ENCODE measurements around the gene TYW5. TPM values are rescaled to one million over a fixed set of nuclear protein-coding genes. Genes with fewer than 3 reads are reported as not detected.
A peak's percentile ranks its signal among the peaks of the same experiment; 100 is the strongest.

Gene TYW5
- total and polyA plus RNA-seq, 2 of the 13 experiments (the other 11 are each of a cell fraction or from before 2014, with no cell fraction given) = 8.3 to 14.6 TPM

DNA sequence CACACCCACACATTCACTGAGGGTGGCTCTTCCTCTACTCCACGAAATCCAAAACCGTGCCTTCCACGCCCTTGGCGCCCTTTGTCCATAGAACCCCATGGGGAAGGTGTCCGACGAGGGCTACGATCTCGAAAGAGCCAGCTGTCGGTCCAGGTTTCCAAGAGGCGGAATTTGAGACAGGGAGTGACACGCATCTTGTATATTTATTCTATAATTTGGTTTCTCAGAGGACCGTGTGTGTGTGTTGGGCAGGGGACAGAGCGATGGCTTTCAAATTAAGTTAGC lies 43.5 kb downstream of the TYW5 start (continued):
- TF ChIP-seq REL (CRISPR knock-in tag; conservative IDR thresholded peaks at IDR 0.05) (no peak), ZFAT (CRISPR knock-in tag; conservative IDR thresholded peaks at IDR 0.05) (no peak), SP5 (CRISPR knock-in tag; IDR thresholded peaks at IDR 0.05; ENCODE audit: borderline replicate concordance, low read depth) (no peak), ZSCAN25 (CRISPR knock-in tag; IDR thresholded peaks at IDR 0.05) (no peak), MED8 (CRISPR knock-in tag; IDR thresholded peaks at IDR 0.05; ENCODE audit: insufficient replicate concordance) (no peak), ZNF33B (CRISPR knock-in tag; IDR thresholded peaks at IDR 0.05) (peak; percentile 44; the same call in 1 of the 2 replicates), RFX5 (IDR thresholded peaks at IDR 0.05; ENCODE audit: low read depth, low read length) (no peak), ZNF564 (CRISPR knock-in tag; IDR thresholded peaks at IDR 0.05) (no peak)
- TF ChIP-seq, protein P1, sequence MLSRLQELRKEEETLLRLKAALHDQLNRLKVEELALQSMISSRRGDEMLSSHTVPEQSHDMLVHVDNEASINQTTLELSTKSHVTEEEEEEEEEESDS (CRISPR knock-in tag; IDR thresholded peaks at IDR 0.05; ENCODE audit: borderline replicate concordance) = no peak
- TF ChIP-seq, protein P2, sequence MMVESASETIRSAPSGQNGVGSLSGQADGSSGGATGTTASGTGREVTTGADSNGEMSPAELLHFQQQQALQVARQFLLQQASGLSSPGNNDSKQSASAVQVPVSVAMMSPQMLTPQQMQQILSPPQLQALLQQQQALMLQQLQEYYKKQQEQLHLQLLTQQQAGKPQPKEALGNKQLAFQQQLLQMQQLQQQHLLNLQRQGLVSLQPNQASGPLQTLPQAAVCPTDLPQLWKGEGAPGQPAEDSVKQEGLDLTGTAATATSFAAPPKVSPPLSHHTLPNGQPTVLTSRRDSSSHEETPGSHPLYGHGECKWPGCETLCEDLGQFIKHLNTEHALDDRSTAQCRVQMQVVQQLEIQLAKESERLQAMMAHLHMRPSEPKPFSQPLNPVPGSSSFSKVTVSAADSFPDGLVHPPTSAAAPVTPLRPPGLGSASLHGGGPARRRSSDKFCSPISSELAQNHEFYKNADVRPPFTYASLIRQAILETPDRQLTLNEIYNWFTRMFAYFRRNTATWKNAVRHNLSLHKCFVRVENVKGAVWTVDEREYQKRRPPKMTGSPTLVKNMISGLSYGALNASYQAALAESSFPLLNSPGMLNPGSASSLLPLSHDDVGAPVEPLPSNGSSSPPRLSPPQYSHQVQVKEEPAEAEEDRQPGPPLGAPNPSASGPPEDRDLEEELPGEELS (CRISPR knock-in tag; IDR thresholded peaks at IDR 0.05) = no peak

DNA sequence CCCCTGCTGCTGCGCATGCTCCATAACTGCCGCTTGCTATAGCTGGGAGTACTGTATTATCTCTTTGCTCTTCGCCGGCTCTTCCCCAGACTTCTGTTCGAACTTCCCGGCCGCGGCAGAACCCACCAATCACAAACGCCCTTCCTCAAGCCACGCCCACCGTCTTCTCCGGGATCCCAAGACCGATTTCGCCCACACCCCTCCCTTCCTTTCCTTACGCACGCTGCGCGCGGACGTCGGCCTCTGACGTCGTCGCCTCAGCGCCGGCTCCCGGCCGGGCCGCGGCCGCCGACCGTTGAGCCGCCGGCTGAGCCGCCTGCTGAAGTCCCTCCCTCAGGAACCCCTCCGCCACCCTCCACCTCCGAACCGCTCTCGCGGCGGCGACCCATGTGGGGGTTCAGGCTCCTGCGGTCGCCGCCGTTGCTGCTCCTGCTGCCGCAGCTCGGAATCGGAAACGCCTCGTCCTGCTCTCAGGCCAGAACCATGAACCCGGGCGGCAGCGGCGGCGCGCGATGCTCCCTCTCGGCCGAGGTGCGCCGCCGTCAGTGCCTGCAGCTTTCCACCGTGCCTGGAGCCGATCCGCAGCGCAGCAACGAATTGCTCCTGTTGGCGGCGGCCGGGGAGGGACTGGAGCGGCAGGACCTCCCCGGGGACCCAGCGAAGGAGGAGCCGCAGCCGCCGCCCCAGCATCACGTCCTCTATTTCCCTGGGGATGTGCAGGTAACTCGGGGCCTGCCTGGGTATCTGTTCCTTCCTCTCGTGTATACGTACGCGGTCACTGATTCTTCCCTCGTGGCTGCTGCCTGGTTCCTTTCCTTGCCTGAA lies 44.0 kb downstream of the TYW5 start, which contains the start of gene C2orf69:
TSS of gene C2orf69 (plus strand) at position 242 of the 825 bp plus-strand sequence. CDS start at position 388, 146 bp downstream.
- H3K9ac ChIP-seq (ENCODE audit: insufficient read depth, low read depth, low read length) = peak within 1 kb of the TSS; percentile 97
- H2AFZ ChIP-seq (ENCODE audit: low read length) = peak within 1 kb of the TSS; percentile 80
- peak within 1 kb of the TSS; percentile 95 for H3K27ac ChIP-seq (ENCODE audit: extremely low read length, insufficient read depth, low read length)
- no TSS peak for BruUV-seq (replicated peaks)
- in situ Hi-C loops (cut with HindIII; ENCODE audit: extremely low pct_ligation_motif_present, low pct_unique_long_range_greater_than_20kb) = no loop called here
- H3K4me2 ChIP-seq (ENCODE audit: low read depth, low read length) = peak within 1 kb of the TSS; percentile 94
- H3K4me1 ChIP-seq (ENCODE audit: insufficient read depth, low read length) = peaks cover 30% of the 10 kb centered on the region
- 1% methylated on average over 52 of the region's 85 CpGs for WGBS (ENCODE audit: low lambda C conversion rate)
- intact Hi-C loops (cut with micrococcal nuclease; ENCODE audit: unreplicated experiment) = loop anchor here (2.0 kb wide), 1 partner anchor 44 kb away; the partner anchor contains the start of genes MAIP1 and TYW5
- peaks cover 3 to 9% of the 10 kb centered on the region in 2 experiments; a peak in 3 of 5 replicates for H3K36me3 ChIP-seq (replicated peaks in 1 of 2; ENCODE audit: control insufficient read depth in 1 of 2, insufficient read depth in 2 of 2, low read length in 2 of 2)
- peaks cover 41% of the 10 kb centered on the region for H3K79me2 ChIP-seq (ENCODE audit: insufficient read depth, low read length)
- POLR2A ChIA-PET = interaction anchor here (0.9 to 1.3 kb wide), 3 partner anchors 11 to 29 kb away, joined by 3 to 4 read pairs (median 4); no protein-coding TSS in a partner anchor
- 0 out of 2 replicates have a peak, but pooled peaks cover 13% of the 10 kb centered on the region for H4K20me1 ChIP-seq (ENCODE audit: insufficient read depth, low read length)
- ATAC-seq (peak; percentile 93), DNase-seq (ENCODE audit: low spot score) (peak; percentile 99), FAIRE-seq (peak; percentile 87)
- H3K27me3 ChIP-seq (ENCODE audit: control insufficient read depth in 1 of 2, insufficient read depth in 2 of 2, low read length in 2 of 2) = no peaks in the 10 kb centered on the region; a peak in 1 of 5 replicates
- H3K4me3 ChIP-seq (replicated peaks in 1 of 3; ENCODE audit: insufficient read depth in 1 of 3, low read depth in 2 of 3, low read length in 3 of 3) = peak within 1 kb of the TSS; percentile 74 to 99 (median 82)
- H3K9me3 ChIP-seq (ENCODE audit: low read length) = no peaks in the 10 kb centered on the region
- CTCF ChIA-PET (ENCODE audit: low intra/inter-chr PET ratio, low total read pairs) = no interaction called here
- TF ChIP-seq HOXD1 (CRISPR knock-in tag; IDR thresholded peaks at IDR 0.05) (peak; percentile 87; the same call in 1 of the 2 replicates), SNAI1 (CRISPR knock-in tag; IDR thresholded peaks at IDR 0.05; ENCODE audit: borderline replicate concordance) (no peak; the same call in 1 of the 2 replicates), ARHGAP35 (CRISPR knock-in tag; IDR thresholded peaks at IDR 0.05; ENCODE audit: borderline replicate concordance) (peak; percentile 74), NCOA5 (CRISPR knock-in tag; IDR thresholded peaks at IDR 0.05) (no peak), ZNF251 (CRISPR knock-in tag; IDR thresholded peaks at IDR 0.05) (no peak), ZNF543 (CRISPR knock-in tag; IDR thresholded peaks at IDR 0.05) (peak; percentile 89), STAG1 (CRISPR knock-in tag; IDR thresholded peaks at IDR 0.05) (no peak), HNRNPLL (IDR thresholded peaks at IDR 0.05; ENCODE audit: low read depth, low read length, poor library complexity, severe bottlenecking) (peak; percentile 97), AGO1 (IDR thresholded peaks at IDR 0.05; ENCODE audit: low read depth, low read length, poor library complexity, severe bottlenecking) (peak; percentile 64), STAT5B (CRISPR knock-in tag; IDR thresholded peaks at IDR 0.05) (no peak)
